Gastroesophageal sphincter (tissue), 4 donors: Measurements from ENCODE around the gene ZNF771. TPM values are rescaled to one million over a fixed set of nuclear protein-coding genes. Genes with fewer than 3 reads are reported as not detected.

Experiments used
- ATAC-seq: fragments of 150-250 bp; one replicate; pipeline ENCODE4 v1.9.1; 2016; ENCODE audit warnings: mild to moderate bottlenecking, moderate library complexity
- H3K27ac ChIP-seq, 4 donors: fragments of 200-600 bp; sonication (generic) in 3 of 4; 1 replicate in 3 of 4; 2 replicates in 1 of 4; pipeline ENCODE4 v1.5.1; 2016 to 2019
- H3K27me3 ChIP-seq: fragments of 200-600 bp; sonication (generic); one replicate; pipeline ENCODE4 v1.5.1; 2019
- H3K36me3 ChIP-seq, 2 donors: fragments of 200-600 bp; sonication (generic); one replicate each; pipeline ENCODE4 v1.5.1; 2019; ENCODE audit warnings: control low read depth in 1 of 2
- H3K4me1 ChIP-seq, 3 donors: fragments of 200-600 bp; sonication (generic); 1 replicate in 2 of 3; 2 replicates in 1 of 3; pipeline ENCODE4 v1.5.1; 2016 to 2019; ENCODE audit warnings: control low read depth in 2 of 3
- H3K4me3 ChIP-seq, 2 donors: fragments of 200-600 bp; sonication (generic); one replicate each; pipeline ENCODE4 v1.5.1; 2019; ENCODE audit warnings: mild to moderate bottlenecking in 1 of 2, moderate library complexity in 1 of 2
- H3K9me3 ChIP-seq, 3 donors: fragments of 200-600 bp; sonication (generic); one replicate each; pipeline ENCODE4 v1.5.1; 2017 to 2019; ENCODE audit warnings: control low read depth in 2 of 3
- EP300 ChIP-seq: sonication (generic); formaldehyde crosslinking; IDR thresholded peaks from one replicate; pipeline ENCODE4 v1.6.1; 2017; ENCODE audit warnings: antibody characterized with exemption, mild to moderate bottlenecking
- POLR2A ChIP-seq, 2 donors: fragments of 450-650 bp; IDR thresholded peaks; one replicate each; pipeline ENCODE4 v1.6.1; 2017; ENCODE audit warnings: antibody characterized with exemption in 2 of 2, mild to moderate bottlenecking in 2 of 2, moderate library complexity in 1 of 2
- POLR2AphosphoS5 ChIP-seq: sonication (generic); formaldehyde crosslinking; IDR thresholded peaks from one replicate; pipeline ENCODE4 v1.6.1; 2017; ENCODE audit warnings: antibody characterized with exemption
- WGBS, 2 donors: methylation state at CpG; one replicate each; pipeline ENCODE4 v1.1.5; 2018; ENCODE audit warnings: low coverage in 1 of 2; 5-methylcytosine and 5-hydroxymethylcytosine counted together
- total RNA-seq, 4 donors: library from RNA; depleted of rRNA; stranded (reverse); fragments of >200 nt; gene quantifications; one replicate each; pipeline ENCODE4 v1.1.0, GENCODE V29; 2016
- TF ChIP-seq, protein P1 (sequence below), 4 experiments: fragments of 200-600 bp in 2 of 4; fragments of 450-650 bp in 2 of 4; sonication (generic) in 1 of 4; IDR thresholded peaks; one replicate each; pipeline ENCODE4 v1.5.1; 2017 to 2019; ENCODE audit warnings: antibody characterized with exemption in 4 of 4, mild to moderate bottlenecking in 2 of 4, moderate library complexity in 2 of 4

The ZNF771 gene
- total RNA-seq, 4 donors from 2014 or later, result 17.6 to 29.3 (median 19.5) TPM

GRCh38 chr16:30359871-30360170, 47.6 kb upstream of the ZNF771 start:
- Histone ChIP-seq H3K4me3 (no peak overlapping the region), H3K27me3 (no peaks in the 10 kb centered on the region), H3K36me3 (peaks cover 0 to 85% of the 10 kb centered on the region in 2 donors), H3K4me1 (peaks cover 0 to 21% (median 14%) of the 10 kb centered on the region in 3 donors), H3K27ac (peak overlapping the region in 1 of 4 donors; percentile 0), H3K9me3 (no peaks in the 10 kb centered on the region)
- WGBS, 2 donors, result 78 to 100% methylated on average over 1 to 4 of the region's 6 CpGs
- no peak for ATAC-seq
- TF ChIP-seq POLR2A (IDR thresholded peaks at IDR 0.05) (no peak), POLR2AphosphoS5 (no peak), EP300 (no peak)
- TF ChIP-seq, protein P1, sequence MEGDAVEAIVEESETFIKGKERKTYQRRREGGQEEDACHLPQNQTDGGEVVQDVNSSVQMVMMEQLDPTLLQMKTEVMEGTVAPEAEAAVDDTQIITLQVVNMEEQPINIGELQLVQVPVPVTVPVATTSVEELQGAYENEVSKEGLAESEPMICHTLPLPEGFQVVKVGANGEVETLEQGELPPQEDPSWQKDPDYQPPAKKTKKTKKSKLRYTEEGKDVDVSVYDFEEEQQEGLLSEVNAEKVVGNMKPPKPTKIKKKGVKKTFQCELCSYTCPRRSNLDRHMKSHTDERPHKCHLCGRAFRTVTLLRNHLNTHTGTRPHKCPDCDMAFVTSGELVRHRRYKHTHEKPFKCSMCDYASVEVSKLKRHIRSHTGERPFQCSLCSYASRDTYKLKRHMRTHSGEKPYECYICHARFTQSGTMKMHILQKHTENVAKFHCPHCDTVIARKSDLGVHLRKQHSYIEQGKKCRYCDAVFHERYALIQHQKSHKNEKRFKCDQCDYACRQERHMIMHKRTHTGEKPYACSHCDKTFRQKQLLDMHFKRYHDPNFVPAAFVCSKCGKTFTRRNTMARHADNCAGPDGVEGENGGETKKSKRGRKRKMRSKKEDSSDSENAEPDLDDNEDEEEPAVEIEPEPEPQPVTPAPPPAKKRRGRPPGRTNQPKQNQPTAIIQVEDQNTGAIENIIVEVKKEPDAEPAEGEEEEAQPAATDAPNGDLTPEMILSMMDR (IDR thresholded peaks at IDR 0.05), result no peak

GRCh38 chr16:30361180-30361579, 46.2 kb upstream of the ZNF771 start:
- Histone ChIP-seq H3K4me3 (no peak overlapping the region), H3K36me3 (peaks cover 0 to 98% of the 10 kb centered on the region in 2 donors), H3K27me3 (no peaks in the 10 kb centered on the region), H3K9me3 (no peaks in the 10 kb centered on the region), H3K27ac (no peak overlapping the region), H3K4me1 (peaks cover 0 to 27% (median 7%) of the 10 kb centered on the region in 3 donors)
- TF ChIP-seq, protein P1 (IDR thresholded peaks at IDR 0.05), result no peak
- no peak for ATAC-seq
- 81 to 87% methylated on average over 6 to 7 of the region's 7 CpGs for WGBS, 2 donors

- H3K27ac ChIP-seq, result no peak overlapping the region
- 64% methylated on average over 4 of the region's 10 CpGs; no CpG with 5 or more reads in 1 of the 2 donors for WGBS, 2 donors
- ATAC-seq, result no peak
- TF ChIP-seq EP300 (no peak), POLR2A (IDR thresholded peaks at IDR 0.05) (no peak), POLR2AphosphoS5 (no peak)
- TF ChIP-seq, protein P1 (IDR thresholded peaks at IDR 0.05), result no peak
- peaks cover 0 to 51% (median 16%) of the 10 kb centered on the region in 3 donors for H3K4me1 ChIP-seq
- H3K27me3 ChIP-seq, result no peaks in the 10 kb centered on the region
- H3K4me3 ChIP-seq, result no peak overlapping the region
- H3K36me3 ChIP-seq, result peaks cover 0 to 62% of the 10 kb centered on the region in 2 donors
- no peaks in the 10 kb centered on the region for H3K9me3 ChIP-seq
These were observed 42.2 kb upstream of the ZNF771 start for GRCh38 chr16:30365200-30365599.

- peaks cover 0 to 57% (median 21%) of the 10 kb centered on the region in 3 donors for H3K4me1 ChIP-seq
These were observed 40.9 kb upstream of the ZNF771 start for GRCh38 chr16:30366511-30366910.

More at GRCh38 chr16:30366511-30366910, 40.9 kb upstream of the ZNF771 start:
- no peak overlapping the region for H3K4me3 ChIP-seq
- TF ChIP-seq POLR2A (IDR thresholded peaks at IDR 0.05), result no peak
- TF ChIP-seq EP300, result no peak
- TF ChIP-seq, protein P1 (IDR thresholded peaks at IDR 0.05), result no peak
- TF ChIP-seq POLR2AphosphoS5, result no peak
- H3K27ac ChIP-seq, result no peak overlapping the region
- no peaks in the 10 kb centered on the region for H3K9me3 ChIP-seq
- H3K27me3 ChIP-seq, result no peaks in the 10 kb centered on the region
- WGBS, 2 donors, result 63 to 82% methylated on average over 1 to 4 of the region's 4 CpGs
- peaks cover 0 to 49% of the 10 kb centered on the region in 2 donors for H3K36me3 ChIP-seq
- ATAC-seq, result no peak
